ENCODE data around the gene PACSIN2. TPM values are rescaled to one million over a fixed set of nuclear protein-coding genes. Genes with fewer than 3 reads are reported as not detected.

The PACSIN2 gene
- total RNA-seq, 3 donors from 2014 or later = 132 to 184 (median 152) TPM

- no peaks in the 10 kb centered on the region for H3K36me3 ChIP-seq (ENCODE audit: low read depth)
- H3K9me3 ChIP-seq = no peaks in the 10 kb centered on the region
- H3K4me3 ChIP-seq = no peak overlapping the region
- intact Hi-C loops (cut with DNase I, micrococcal nuclease) = no loop called here
- DNase-seq = no peak
- TF ChIP-seq CTCF (IDR thresholded peaks at IDR 0.05) = no peak
- ATAC-seq = peak; percentile 22
- peaks cover 17% of the 10 kb centered on the region for H3K4me1 ChIP-seq (ENCODE audit: low read depth)
Observed at GRCh38 chr22:42892571-42893316, 122.2 kb downstream of the PACSIN2 start.

- no peaks in the 10 kb centered on the region for H3K36me3 ChIP-seq (ENCODE audit: low read depth)
- peaks cover 17% of the 10 kb centered on the region for H3K4me1 ChIP-seq (ENCODE audit: low read depth)
- ATAC-seq = no peak
Observed at GRCh38 chr22:42892156-42892555, 122.8 kb downstream of the PACSIN2 start.

GRCh38 chr22:42891696-42892095, 123.3 kb downstream of the PACSIN2 start:
- ATAC-seq (no peak), DNase-seq (no peak)
- intact Hi-C loops (cut with DNase I, micrococcal nuclease) = no loop called here
- H3K9me3 ChIP-seq = no peaks in the 10 kb centered on the region
- TF ChIP-seq CTCF (IDR thresholded peaks at IDR 0.05) = no peak
- peaks cover 17% of the 10 kb centered on the region for H3K4me1 ChIP-seq (ENCODE audit: low read depth)
- H3K4me3 ChIP-seq = no peak overlapping the region
- no peaks in the 10 kb centered on the region for H3K36me3 ChIP-seq (ENCODE audit: low read depth)

More at GRCh38 chr22:42892156-42892555, 122.8 kb downstream of the PACSIN2 start:
- Histone ChIP-seq H3K9me3 (no peaks in the 10 kb centered on the region), H3K4me3 (no peak overlapping the region)
- no peak for TF ChIP-seq CTCF (IDR thresholded peaks at IDR 0.05)
- intact Hi-C loops (cut with DNase I, micrococcal nuclease) = no loop called here
- DNase-seq = no peak

GRCh38 chr22:42891008-42891407, 123.9 kb downstream of the PACSIN2 start:
- DNase-seq (no peak), ATAC-seq (no peak)
- Histone ChIP-seq H3K4me3 (no peak overlapping the region), H3K4me1 (ENCODE audit: low read depth) (peaks cover 15% of the 10 kb centered on the region), H3K9me3 (no peaks in the 10 kb centered on the region), H3K36me3 (ENCODE audit: low read depth) (no peaks in the 10 kb centered on the region)
- intact Hi-C loops (cut with DNase I, micrococcal nuclease) = no loop called here
- TF ChIP-seq CTCF (IDR thresholded peaks at IDR 0.05) = no peak

- Histone ChIP-seq H3K4me1 (ENCODE audit: low read depth) (peaks cover 12% of the 10 kb centered on the region), H3K9me3 (no peaks in the 10 kb centered on the region)
- no peak for DNase-seq
Observed at GRCh38 chr22:42889304-42889703, 125.6 kb downstream of the PACSIN2 start.

More at GRCh38 chr22:42889304-42889703, 125.6 kb downstream of the PACSIN2 start:
- H3K36me3 ChIP-seq (ENCODE audit: low read depth) = no peaks in the 10 kb centered on the region
- no peak overlapping the region for H3K4me3 ChIP-seq
- ATAC-seq = no peak
- TF ChIP-seq CTCF (IDR thresholded peaks at IDR 0.05) = no peak
- intact Hi-C loops (cut with DNase I, micrococcal nuclease) = loop anchor here in 1 of 2 donors (10.0 kb wide), 1 partner anchor 135 kb away; no protein-coding TSS in a partner anchor

Data from mucosa of descending colon (tissue), 3 donors.